NOMO-1 treated with dmso at 0.1 percent for 144 hours (cell line): Measurements from ENCODE around the gene ABHD16B.

Experiments used
- DNase-seq: peaks from one replicate; lab custom pipeline; 2025; ENCODE audit not compliant: unreplicated experiment; lab: John Stamatoyannopoulos, UW

Gene ABHD16B

DNA sequence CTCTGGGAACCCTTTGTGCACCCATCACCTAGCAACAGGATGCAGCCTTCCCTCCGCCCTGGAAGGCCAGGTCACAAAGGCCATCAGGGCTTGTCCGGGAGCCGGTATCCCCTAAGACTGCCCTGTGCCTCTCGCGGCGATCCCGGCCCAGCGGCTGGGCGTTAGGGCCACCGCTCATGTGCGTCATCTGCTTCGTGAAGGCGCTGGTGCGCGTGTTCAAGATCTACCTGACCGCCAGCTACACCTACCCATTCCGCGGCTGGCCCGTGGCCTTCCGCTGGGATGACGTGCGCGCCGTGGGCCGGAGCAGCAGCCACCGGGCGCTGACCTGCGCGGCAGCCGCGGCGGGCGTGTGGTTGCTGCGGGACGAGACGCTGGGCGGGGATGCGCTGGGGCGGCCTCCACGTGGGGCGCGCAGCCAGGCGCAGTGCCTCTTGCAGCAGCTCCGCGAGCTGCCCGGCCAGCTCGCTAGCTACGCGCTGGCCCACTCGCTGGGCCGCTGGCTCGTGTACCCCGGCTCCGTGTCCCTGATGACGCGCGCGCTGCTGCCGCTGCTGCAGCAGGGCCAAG is at the start of gene ABHD16B:
Gene ABHD16B, plus strand, starts transcription at position 134 of the 570 bp plus-strand sequence. Its CDS starts 43 bp downstream, at position 177.
- no peak for DNase-seq

DNA sequence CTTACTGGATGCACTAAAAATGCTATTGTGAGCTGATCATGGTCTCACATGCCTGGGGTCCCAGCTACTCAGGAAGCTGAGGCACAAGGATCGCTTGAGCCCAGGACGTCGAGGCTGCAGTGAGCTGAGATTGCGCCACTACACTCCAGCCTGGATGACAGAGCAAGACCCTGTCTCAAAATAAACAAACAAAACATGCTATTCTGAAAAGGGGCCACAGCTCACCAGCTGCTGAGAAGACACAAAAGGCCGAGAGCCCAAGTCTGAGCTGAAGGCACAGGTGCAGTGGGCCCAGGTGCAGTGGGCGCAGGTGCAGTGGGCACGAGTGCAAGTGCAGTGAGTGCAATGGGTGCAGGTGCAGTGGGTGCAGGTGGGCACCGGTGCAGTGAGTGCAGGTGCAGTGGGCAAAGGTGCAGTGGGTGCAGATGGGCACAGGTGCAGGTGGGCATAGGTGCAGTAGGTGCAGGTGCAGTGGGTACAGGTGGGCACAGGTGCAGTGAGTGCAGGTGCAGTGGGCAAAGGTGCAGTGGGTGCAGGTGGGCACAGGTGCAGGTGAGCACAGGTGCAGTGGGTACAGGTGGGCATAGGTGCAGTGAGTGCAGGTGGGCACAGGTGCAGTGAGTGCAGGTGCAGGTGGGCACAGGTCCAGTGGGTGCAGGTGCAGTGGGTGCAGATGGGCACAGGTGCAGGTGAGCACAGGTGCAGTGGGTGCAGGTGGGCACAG is 46.2 kb upstream of the ABHD16B start:
- no peak for DNase-seq

DNA sequence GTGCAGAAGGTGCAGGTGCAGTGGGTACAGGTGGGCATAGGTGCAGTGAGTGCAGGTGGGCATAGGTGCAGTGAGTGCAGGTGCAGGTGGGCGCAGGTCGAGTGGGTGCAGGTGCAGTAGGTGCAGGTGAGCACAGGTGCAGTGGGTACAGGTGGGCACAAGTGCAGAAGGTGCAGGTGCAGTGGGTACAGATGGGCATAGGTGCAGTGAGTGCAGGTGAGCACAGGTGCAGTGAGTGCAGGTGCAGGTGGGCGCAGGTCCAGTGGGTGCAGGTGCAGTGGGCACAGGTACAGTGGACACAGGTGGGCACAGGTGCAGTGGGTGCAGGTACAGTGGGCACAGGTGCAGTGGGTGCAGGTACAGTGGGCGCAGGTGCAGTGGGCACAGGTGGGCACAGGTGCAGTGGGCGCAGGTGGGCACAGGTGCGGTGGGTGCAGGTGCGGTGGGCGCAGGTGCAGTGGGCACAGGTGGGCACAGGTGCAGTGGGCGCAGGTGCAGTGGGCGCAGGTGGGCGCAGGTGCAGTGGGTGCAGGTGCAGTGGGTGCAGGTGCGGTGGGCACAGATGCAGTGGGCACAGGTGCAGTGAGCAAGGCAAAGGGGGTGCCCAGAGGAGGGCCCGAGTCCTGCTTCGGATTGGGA is 45.6 kb upstream of the ABHD16B start:
- no peak for DNase-seq

DNA sequence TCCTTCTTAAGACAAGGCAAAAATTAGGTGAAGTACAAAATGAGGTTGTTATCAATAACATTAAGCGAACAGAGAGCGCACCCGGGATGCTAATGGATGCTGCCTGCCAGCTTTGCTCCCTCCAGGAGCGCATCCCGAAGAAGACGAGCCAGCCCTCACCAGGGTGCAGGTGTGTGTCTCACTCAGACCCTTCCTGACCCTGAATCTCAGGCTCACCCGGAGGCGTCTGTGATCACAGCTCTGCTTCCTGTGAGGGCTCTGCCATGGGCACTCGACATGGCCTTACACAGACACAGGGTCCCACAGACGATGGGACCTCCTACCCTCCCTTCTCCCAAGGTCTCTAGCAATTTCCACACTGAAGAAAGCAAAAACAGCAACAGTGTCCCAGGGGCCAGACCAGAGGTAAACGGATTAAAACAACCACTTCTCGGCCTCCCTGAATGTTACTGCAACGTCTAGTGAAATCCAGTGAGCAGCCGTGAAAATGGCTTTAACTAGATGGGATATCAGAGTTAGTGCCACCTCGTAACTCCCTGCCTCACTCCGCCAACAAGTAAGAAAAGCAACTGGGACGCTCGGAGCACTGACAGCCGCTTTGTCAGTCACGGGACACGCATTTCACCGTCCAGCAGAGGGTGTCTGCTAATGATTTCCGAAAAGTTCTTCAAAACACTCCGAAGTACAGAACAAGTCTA is 41.9 kb upstream of the ABHD16B start:
- no peak for DNase-seq

DNA sequence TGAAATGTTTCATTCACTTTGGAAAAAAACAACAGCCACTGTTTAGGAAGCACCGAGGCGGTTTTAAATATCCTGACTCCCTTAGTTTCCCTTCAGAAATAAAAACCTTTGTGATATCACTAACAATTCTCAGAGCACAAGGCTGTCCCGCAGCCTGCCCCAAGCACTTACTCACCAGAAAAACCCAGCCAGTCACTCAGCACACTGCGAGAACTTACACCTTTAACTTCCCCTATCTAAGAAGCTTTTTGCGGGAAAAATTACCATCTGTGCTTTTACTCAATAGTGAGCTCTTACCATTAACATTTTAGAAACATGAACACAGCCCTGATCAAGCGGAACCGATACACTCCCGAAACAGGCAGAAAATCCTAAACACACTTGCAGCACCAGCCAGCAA is 39.5 kb upstream of the ABHD16B start:
- DNase-seq, result peak; percentile 46

DNA sequence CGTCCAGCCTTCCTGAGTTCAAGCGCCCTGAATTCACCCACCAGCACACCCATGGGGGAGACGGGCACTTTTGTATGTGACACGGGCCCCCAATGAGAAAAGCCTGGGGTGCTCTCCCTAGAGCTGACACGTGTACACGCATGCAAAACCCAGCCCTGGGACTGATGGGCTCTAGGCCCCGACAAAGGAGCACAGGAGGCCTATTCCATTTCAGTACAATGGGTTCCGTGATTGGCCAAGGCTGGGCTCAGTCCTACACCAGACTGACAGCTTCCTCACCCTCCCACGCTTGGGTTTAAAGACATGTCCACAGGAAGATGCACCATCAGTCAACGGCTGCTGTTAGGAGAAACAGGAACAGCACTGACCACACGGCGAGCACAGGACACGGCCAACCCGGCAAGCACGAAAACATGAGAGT is 39.0 kb upstream of the ABHD16B start:
- DNase-seq, result no peak

DNA sequence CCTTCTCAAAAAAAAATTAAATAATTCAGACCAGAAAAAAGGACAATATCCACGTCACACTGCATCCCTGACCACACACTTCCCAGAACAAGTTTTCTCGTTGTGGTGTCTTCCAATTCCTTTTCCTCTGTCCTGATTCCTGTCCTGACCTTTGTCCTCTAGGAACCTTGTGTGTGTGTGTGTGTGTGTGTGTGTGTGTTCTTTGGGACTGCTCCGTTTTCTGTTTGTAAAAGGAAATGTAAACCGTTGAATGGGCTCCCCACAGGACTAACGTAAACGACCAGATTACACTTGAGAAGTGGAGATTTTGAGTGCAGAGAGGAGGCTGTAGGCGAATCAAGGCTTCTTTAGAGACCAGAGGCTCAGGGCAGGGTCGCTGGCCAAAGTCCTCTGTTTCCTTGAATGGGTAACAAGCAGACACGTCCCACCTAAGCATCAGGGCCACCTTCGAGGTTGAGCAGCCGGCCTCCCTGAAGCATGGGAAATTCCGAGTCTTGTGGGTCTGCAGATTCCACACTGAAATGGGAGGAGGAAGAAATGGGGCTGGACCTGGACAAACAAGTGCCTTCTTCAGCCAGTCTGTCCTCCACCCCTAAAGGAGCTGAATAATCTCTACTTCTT is 37.5 kb upstream of the ABHD16B start:
- DNase-seq, result no peak

DNA sequence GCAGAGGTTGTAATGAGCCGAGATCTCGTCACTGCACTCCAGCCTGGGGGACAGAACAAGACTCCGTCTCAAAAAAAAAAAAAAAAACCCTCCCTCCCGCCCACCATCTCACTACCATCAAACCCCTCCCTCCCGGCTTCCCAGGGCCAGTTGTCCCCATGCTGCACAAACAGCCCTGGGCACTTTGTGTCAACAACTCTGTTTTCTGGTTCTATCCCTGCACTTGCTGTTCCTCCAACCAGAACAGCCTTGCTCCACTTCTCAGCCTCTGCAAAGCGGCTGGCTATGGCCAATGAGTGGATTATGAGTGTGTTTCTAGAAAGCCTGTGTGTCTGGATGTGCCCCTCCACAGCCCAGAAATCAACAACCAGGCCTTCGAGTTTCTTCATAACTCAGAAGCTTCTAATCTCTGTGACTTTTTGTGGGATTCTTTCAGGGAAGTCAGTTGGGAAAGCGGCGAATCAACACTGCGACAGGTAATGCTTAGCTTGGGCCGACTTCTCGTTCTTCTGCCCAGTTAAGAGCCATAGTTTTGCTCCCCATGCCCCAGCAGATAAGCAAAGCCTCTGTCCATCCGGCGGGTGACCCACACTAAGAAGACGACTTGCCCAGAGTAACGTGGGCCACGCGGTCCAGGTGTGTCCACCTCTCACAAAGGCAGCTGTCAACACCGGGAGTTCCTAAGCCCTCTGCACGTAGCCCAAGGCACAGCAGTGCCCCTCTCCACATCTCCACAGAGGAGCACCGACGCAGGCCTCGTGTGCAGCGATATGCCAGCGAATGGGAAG is 35.8 kb upstream of the ABHD16B start:
- no peak for DNase-seq

DNA sequence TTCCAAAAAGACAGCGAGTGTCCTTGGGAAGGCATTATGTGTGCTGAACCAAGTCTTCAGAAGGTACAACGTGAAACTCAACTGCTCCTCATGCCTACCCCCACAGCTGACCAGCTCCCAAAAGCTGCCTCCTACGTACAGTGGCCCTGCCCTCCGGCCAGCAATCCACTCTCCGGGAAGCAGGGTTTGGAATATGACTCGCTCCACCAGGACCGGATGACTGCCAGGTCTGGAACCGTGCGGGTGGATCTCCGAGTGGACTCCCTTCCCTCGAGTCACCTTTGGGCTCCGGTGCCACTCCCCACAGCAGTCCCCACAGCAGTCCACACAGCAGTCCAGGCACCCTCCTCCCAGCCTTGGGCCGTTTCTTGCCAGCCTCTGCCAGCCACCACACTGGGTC is 34.5 kb upstream of the ABHD16B start:
- DNase-seq, result no peak

DNA sequence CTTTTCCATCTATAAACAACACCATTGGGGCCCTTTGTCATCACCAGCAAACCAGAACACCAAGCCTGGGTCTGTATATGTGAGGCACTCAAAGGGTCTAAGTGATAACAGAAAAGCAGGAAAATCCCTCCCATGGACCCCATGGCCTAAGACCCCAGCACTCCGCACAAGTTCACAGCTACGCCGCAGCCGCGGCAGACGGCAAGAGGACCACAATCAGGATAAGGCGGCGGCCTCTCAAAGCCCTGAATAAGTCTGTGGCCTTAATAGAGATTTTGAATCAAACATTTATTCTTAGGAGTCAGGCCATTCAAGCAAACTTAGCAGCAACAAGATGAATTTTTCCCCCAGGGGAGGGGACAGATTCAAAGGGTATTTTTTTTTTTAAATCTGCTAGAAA is 33.2 kb upstream of the ABHD16B start:
- DNase-seq, result no peak

DNA sequence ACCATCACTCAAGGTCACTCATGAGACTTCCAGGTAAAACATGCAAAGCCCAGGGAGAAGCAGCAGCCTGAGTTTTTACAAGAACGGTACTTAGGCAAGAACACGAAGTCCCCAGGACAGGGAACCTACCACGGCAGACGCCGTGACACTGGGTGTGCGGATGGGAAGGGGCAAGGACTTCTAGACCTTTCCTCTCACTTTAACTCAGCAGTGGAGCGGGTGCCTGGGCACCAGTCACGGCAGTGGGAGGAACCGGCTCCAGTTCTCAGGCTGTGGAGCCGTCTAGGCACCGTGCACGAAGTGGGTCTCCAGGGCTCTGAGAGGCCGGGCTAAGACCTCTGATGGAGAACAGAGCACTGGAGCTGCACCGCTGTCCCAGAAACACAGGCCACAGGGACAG is 32.8 kb upstream of the ABHD16B start:
- no peak for DNase-seq

DNA sequence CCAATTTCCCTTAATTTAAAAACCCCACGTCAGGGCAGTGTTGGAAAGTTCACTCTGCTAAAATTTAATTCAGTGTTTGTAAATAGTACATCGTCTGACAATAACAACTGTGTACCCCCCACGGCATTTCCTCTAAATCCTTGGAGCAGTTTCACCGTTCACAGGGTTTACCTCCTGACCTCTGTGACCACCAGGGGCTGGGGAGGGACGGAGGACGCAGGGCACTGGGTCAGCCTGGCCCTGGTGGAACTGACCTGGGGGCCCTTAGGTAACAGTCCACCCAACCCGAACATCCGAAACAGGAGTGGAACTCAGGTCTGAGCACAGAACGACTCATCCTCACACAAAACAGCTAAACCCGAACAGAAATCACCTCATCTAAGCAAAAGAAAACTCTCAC is 32.3 kb upstream of the ABHD16B start:
- DNase-seq, result no peak

DNA sequence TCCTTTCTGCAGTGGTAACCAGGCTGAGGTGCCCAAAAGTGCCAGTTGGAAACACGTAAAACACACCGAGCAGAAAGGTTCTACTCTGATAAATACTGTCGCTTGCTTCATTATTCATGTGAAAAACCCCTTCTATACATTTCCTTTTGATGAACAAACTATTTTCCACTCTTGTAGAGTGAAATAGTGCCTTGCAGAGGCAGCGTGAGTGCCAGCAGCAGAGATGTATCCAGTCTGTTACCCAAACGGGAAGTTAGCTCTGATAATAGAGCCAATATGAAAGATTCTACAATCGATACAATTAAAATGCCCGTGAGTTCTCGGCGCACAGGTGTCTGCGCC is 31.7 kb upstream of the ABHD16B start:
- no peak for DNase-seq

DNA sequence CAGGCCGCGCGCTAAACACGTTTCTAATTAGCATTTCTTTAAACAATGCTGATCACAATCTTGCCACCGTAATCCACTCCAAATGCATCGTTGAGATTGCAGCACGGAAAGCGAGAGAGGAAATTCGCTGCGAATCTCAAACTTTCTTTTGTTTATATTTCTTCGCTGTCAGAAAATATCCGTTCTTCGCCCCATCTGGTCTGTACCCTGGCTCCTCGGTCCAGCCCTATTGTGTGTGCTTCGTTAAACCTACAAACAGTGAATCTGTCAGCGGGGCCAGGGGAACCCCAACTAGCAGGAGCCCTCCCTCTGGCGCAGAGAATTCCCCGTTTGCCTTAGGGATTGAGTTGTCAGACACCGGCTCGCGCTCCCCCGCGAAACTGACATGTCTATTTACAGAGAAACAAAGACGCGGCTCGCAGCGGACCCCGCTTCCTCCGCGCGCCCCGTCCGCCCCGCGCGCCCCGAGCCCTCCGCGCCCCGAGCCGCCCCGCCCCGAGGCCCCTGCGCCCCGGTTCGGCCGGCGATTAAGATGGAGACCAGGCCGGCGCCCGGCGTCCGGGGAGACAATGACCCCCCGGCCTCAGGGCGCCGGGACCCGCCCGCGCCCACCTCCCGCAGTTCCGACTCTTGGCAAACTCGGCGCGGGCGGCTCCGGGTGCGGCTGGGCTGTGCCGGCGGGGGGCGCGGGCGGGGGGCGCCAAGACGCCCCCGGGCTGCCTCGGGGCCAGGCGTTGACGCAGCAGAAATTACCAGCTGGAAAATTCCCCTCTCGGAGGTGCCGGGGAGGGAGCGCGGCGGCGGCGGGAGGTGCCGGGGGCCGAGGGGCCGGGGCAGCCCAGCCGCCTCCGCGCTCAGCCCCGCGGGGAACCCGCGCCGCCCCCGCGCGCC is 31.1 kb upstream of the ABHD16B start:
- DNase-seq, result no peak

DNA sequence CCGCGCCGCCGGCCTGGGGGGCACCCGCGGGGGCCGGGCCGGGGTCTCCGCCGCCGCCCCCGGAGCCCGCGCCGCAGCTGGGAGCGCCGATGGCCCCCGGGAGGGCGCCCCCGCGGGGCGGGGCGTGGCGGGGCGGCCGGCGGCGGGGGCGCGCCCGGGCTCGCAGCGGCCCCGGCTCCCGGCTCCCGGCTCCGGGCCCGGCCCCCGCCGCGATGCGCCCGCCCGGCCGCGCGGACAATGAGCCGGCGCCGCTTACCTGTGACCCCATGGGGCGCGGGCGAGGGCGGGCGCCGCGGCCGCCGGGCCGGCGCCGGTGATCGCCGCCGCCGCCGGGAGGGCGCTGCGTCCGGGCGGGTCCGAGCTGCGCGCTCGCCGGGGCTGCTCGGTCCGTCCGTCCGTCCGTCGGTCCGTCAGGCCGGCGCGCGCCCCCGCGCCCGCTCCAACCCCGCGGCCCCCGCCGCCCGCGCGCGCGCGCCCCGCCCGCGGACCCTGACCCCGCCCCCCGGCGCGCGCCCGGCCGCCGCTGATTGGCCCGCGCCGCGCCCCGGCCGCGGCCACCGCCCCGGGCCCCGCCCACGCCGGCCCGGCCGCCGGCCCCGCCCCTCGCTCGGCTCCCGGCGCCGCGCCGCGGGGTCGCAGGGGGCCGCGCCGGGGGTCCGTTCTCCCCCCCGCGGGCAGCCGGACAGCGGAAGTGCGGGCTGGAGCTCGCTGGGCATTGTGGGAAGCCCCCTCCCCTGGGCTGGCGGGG is 30.3 kb upstream of the ABHD16B start, which contains the start of gene ZBTB46:
Gene ZBTB46, minus strand, starts transcription at position 424 of the 748 bp plus-strand sequence. CDS start 40,507 bp downstream, outside the sequence.
- DNase-seq, result no peak

DNA sequence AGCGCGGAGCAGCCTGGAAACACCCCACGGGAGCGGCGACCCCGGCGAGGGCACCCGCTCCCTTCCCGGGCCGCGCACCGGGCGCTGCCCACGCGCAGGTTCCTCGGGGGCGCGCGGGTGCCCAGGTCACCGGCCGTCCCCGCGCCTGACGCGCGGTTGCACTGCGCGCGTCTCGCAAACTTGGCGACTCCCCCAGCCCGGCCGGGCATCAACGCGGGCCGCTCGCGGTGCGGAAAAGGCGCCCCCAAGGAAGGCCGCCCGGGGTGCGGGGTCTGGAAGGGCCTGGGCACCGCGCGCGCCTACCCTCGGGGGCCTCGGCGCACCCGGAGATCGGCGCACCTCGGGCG is 29.7 kb upstream of the ABHD16B start:
- DNase-seq, result no peak

DNA sequence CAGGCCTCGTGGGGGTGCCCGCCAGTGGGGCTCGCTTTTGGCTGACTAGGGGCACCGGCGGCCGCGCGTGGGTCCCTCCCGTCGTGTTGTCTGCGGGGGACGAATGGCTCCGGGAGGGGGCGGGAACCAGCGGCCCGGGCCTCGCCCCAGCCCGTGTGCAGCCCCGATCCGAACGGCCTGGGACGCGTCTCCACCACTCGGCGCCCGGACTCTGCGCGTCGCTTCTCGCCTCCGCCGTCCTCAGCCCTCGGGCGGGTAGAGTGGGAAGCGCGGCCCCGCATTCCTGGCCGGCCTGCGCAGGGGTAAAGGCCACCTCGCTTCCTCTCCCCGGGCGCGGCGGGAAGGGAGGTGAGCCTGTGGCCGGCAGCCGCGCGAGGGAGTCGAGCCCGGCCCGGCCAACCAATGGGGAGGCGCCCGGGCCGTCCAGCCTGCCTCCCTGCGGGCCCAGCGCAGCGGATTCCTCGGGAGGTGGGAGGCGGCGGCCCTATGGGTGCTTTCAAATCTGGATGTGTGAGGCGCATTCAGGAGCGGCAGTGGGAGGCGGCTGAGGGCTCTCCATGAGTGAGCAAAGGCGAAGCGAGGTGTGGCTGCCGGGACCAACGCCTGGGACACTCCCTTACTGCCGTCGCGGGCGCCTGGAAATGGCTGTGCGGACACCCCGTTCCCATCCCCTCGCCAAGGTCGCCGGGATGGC is 29.2 kb upstream of the ABHD16B start:
- DNase-seq, result no peak

DNA sequence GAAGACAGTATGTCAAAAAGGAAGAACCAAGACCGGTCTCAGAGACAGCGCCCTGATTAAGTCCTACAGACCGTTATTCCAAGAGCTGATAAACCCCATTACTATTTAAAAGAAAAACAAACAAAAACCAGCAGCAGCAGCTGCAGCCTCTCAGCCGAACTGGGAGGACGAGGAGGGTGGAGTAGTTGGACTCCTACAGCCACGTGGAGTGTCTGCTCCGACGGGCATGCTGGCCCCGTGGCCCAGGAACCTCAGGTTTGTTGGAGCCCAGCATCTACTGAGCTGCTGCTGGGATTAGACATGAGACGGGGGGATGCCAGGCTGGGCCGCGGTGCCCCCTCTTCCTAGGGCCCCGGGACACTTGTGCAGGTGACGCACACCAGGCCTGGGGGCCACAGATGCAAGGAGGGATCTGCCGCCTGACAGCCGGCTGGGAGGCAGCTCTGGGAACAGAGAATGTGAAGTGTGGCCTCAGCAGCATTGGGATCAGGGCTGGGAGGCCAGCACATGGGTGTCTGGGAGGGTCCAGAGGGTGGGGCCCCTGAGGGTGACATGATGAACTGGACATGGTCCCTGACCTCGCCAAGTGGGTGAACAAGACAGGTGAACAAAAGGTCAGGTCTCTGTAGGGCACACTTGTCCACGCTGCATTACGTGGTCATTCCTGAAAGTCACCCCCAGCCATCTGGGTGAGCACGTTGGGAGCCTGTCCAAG is 27.4 kb upstream of the ABHD16B start:
- no peak for DNase-seq
